ENCODE results near the gene CTNND2.

Gene CTNND2

DNA sequence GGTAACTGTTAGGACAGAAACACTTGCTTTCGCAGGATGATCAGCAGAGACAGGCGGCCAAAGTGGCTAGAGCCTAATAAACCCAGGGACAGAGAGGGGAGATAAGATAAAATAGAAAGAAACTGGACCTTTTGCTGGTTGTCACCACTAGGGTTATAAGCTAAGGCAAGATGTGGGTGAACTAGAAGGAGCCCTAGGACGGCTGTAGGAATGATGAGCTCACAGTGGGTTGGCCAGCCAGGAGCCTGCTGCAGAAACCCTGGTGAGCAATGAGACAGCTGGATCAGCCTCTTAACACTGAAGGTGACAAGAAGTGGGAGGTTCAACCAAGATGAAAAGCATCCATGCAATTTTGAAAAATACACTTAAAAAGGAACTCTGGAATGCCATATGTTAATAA, 13.5 kb downstream of the CTNND2 start:
- H3K27ac ChIP-seq: no peak overlapping the region
- H3K9ac ChIP-seq: no peak overlapping the region
- no peaks in the 10 kb centered on the region for H3K4me1 ChIP-seq
- no peaks in the 10 kb centered on the region for H3K27me3 ChIP-seq
- H3K9me3 ChIP-seq (replicated peaks in 1 of 11): no peaks in the 10 kb centered on the region
- H3K4me2 ChIP-seq: no peak overlapping the region
- H3K36me3 ChIP-seq: no peaks in the 10 kb centered on the region
- H3K4me3 ChIP-seq: no peak overlapping the region
- no peaks in the 10 kb centered on the region for H4K20me1 ChIP-seq
- TF ChIP-seq Cebpa-rat (IDR thresholded peaks at IDR 0.05): no peak

DNA sequence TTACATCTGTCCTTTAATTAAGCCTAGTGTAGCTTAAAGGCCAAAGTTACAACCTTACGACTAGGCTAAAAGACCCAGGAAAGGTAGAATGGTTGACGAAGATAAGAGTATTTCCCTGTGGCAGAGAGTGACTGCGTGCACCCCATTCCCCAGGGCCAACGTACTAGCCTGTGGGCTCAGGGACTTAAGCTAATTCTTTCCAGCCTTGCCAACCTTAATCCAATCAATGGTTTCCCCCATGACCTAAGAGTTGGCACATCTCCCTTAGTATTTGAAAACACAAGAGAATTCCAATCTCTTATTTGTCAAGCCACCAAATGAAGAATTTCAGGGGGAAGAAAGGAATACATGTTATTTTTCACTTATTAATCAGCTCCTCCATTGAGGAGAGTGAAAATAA, 16.0 kb downstream of the CTNND2 start:
- TF ChIP-seq Cebpa-rat (IDR thresholded peaks at IDR 0.05): no peak
- Histone ChIP-seq H3K36me3 (no peaks in the 10 kb centered on the region), H3K4me3 (no peak overlapping the region), H3K9ac (no peak overlapping the region), H3K4me1 (no peaks in the 10 kb centered on the region), H4K20me1 (no peaks in the 10 kb centered on the region), H3K27me3 (no peaks in the 10 kb centered on the region), H3K27ac (no peak overlapping the region), H3K9me3 (replicated peaks in 1 of 11) (peaks cover 0 to 2% (median 0%) of the 10 kb centered on the region in 11 experiments; a peak in 1 of 22 replicates), H3K4me2 (no peak overlapping the region)

DNA sequence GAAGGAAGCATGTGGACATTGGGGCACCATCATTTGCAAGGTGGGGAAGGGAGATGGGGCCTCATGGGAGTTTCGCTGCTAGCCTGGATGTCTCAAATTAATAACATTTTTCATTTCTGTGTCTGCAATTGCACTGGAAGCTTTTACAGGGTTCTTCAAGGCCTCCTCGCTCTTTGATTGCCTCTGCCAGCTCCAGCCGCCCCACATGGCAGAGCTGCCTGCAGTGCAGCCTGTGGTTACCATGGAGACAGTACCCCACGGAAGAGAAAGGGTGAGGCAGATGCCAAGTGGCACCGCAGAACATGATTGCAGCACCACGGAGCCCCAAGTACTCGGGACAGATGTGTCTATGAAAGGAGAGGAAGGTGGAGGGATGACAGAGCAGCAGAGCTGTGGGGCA, 25.4 kb downstream of the CTNND2 start:
- no peak overlapping the region for H3K4me2 ChIP-seq
- H3K36me3 ChIP-seq: no peaks in the 10 kb centered on the region
- no peaks in the 10 kb centered on the region for H3K27me3 ChIP-seq
- no peak overlapping the region for H3K9ac ChIP-seq
- no peak overlapping the region for H3K27ac ChIP-seq
- H3K4me1 ChIP-seq: no peaks in the 10 kb centered on the region
- TF ChIP-seq Cebpa-rat (IDR thresholded peaks at IDR 0.05): no peak
- peaks cover 0 to 3% (median 0%) of the 10 kb centered on the region in 11 experiments; a peak in 1 of 22 replicates for H3K9me3 ChIP-seq (replicated peaks in 1 of 11)
- H4K20me1 ChIP-seq: no peaks in the 10 kb centered on the region
- no peak overlapping the region for H3K4me3 ChIP-seq

DNA sequence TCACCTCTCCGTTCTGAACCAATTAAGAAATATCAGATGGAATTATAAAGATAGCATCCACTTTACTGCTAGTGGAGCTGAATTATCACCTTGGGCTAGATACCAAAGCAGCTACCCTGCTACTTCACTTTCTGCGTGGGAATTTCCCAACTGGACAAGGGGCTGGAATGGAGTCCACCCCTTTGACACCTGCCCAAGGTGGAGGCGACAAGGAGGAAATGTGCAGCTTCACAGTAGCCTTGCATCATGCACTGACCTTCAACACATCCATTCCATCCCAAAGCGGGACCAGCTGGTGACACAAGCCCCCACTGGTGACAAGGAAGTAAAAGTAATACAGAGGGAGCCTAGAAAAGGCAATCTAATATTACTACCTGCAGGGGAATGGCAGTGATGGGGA, 30.7 kb downstream of the CTNND2 start:
- Histone ChIP-seq H3K36me3 (no peaks in the 10 kb centered on the region), H3K27me3 (no peaks in the 10 kb centered on the region), H3K4me3 (no peak overlapping the region), H3K4me1 (no peaks in the 10 kb centered on the region), H3K9me3 (replicated peaks in 1 of 11) (no peaks in the 10 kb centered on the region), H3K27ac (no peak overlapping the region), H3K9ac (no peak overlapping the region), H4K20me1 (no peaks in the 10 kb centered on the region), H3K4me2 (no peak overlapping the region)
- TF ChIP-seq Cebpa-rat (IDR thresholded peaks at IDR 0.05): no peak

DNA sequence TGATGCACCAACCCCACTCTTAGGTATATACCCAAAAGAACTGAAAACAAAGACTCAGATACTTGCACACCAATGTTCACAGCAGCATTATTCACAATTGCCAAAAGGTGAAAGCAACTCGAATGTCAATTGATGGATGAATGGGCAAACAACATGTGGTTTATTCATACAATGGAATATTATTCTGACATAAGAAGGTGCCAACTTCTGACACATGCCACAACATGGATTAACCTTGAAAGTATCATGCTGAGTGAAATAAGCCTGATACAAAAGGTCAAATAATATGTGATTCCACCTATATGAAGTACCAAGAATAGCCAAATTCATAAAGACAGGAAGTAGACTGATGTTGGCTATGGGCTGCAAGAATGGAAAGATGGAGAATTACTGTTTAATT, 35.0 kb downstream of the CTNND2 start:
- Histone ChIP-seq H3K27ac (no peak overlapping the region), H3K9ac (no peak overlapping the region), H4K20me1 (no peaks in the 10 kb centered on the region), H3K36me3 (no peaks in the 10 kb centered on the region), H3K4me2 (no peak overlapping the region), H3K27me3 (no peaks in the 10 kb centered on the region), H3K4me3 (no peak overlapping the region), H3K9me3 (replicated peaks in 1 of 11) (no peaks in the 10 kb centered on the region), H3K4me1 (no peaks in the 10 kb centered on the region)
- no peak for TF ChIP-seq Cebpa-rat (IDR thresholded peaks at IDR 0.05)

GRCh38 chr5:11863911-11864310, 40.3 kb downstream of the CTNND2 start:
- H3K36me3 ChIP-seq: no peaks in the 10 kb centered on the region
- H3K4me2 ChIP-seq: no peak overlapping the region
- H3K4me1 ChIP-seq: no peaks in the 10 kb centered on the region
- no peaks in the 10 kb centered on the region for H4K20me1 ChIP-seq
- H3K4me3 ChIP-seq: no peak overlapping the region
- no peaks in the 10 kb centered on the region for H3K27me3 ChIP-seq
- no peak overlapping the region for H3K27ac ChIP-seq
- H3K9ac ChIP-seq: no peak overlapping the region
- TF ChIP-seq Cebpa-rat (IDR thresholded peaks at IDR 0.05): no peak
- H3K9me3 ChIP-seq (replicated peaks in 1 of 11): no peaks in the 10 kb centered on the region

DNA sequence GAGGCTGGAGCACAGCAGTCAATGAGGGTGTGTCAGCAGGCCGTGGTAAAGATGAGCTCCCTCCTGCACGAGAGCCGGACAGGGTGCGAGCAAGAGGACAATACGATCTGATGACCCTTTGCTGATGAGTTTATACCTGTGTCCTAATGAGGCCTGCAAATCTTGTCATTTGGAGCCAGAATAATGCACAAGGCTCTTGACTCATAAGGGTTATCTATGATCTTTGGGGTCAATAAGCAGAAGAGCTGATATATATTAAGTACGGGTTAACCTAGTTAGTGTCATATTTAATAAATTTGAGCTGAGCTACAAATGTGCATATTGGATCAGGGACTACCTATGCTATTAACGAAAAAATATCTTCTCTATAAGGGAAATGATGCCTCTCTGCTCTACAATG, 46.9 kb downstream of the CTNND2 start:
- no peak overlapping the region for H3K4me3 ChIP-seq
- H3K36me3 ChIP-seq: no peaks in the 10 kb centered on the region
- no peak overlapping the region for H3K4me2 ChIP-seq
- no peaks in the 10 kb centered on the region for H3K27me3 ChIP-seq
- no peaks in the 10 kb centered on the region for H3K4me1 ChIP-seq
- no peaks in the 10 kb centered on the region for H4K20me1 ChIP-seq
- no peak overlapping the region for H3K27ac ChIP-seq
- TF ChIP-seq Cebpa-rat (IDR thresholded peaks at IDR 0.05): no peak
- no peaks in the 10 kb centered on the region for H3K9me3 ChIP-seq (replicated peaks in 1 of 11)
- no peak overlapping the region for H3K9ac ChIP-seq

DNA sequence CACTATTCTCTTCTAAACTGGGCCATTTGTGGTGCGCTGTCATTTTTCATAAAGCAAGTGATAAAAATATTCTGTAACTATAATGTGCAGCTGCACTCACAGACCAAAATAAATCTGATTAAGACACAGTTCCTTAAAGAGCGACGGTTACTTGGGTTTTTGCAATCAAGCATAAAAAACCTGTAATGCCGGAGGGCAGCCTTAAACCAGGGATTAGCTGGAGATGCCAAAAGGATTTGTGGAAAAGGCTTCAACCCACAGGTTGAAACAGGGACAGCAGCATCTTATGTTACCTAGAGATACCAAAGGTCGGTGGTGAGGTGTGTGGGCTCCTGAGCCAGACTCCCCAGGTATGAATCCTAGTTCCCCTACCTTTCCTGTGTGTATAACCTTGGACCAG, 49.3 kb downstream of the CTNND2 start:
- H3K36me3 ChIP-seq: no peaks in the 10 kb centered on the region
- no peak for TF ChIP-seq Cebpa-rat (IDR thresholded peaks at IDR 0.05)
- no peak overlapping the region for H3K27ac ChIP-seq
- H3K4me1 ChIP-seq: no peaks in the 10 kb centered on the region
- no peaks in the 10 kb centered on the region for H3K9me3 ChIP-seq (replicated peaks in 1 of 11)
- H3K27me3 ChIP-seq: no peaks in the 10 kb centered on the region
- no peak overlapping the region for H3K4me3 ChIP-seq
- no peak overlapping the region for H3K9ac ChIP-seq
- H4K20me1 ChIP-seq: no peaks in the 10 kb centered on the region
- no peak overlapping the region for H3K4me2 ChIP-seq

DNA sequence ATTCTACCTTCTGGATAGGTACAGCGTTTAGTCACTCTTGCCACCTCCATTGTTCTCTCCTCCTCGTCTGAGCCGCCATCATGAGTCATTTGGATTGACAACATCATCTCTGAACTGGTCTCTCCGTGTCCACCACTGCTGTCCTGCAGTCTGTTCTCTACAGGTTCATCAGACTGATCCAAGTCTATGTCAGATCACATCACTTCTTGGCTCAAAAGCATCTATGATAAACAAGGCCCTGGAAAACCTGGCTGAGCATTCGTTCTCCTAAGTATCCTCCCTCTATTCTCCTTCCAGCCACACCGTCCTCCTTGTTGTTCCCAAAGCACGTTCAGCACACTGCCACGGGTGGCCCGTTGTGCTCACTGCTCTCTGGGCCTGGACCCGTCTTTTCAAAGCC, 50.5 kb downstream of the CTNND2 start:
- Histone ChIP-seq H4K20me1 (no peaks in the 10 kb centered on the region), H3K36me3 (no peaks in the 10 kb centered on the region), H3K27me3 (no peaks in the 10 kb centered on the region), H3K4me1 (no peaks in the 10 kb centered on the region), H3K4me2 (no peak overlapping the region), H3K4me3 (no peak overlapping the region), H3K9me3 (replicated peaks in 1 of 11) (no peaks in the 10 kb centered on the region), H3K27ac (no peak overlapping the region), H3K9ac (no peak overlapping the region)
- TF ChIP-seq Cebpa-rat (IDR thresholded peaks at IDR 0.05): no peak

- Histone ChIP-seq H3K4me1 (no peaks in the 10 kb centered on the region), H3K4me3 (no peak overlapping the region), H3K9me3 (replicated peaks in 1 of 11) (no peaks in the 10 kb centered on the region), H4K20me1 (no peaks in the 10 kb centered on the region), H3K9ac (no peak overlapping the region), H3K4me2 (no peak overlapping the region), H3K27me3 (no peaks in the 10 kb centered on the region), H3K36me3 (no peaks in the 10 kb centered on the region), H3K27ac (no peak overlapping the region)
- no peak for TF ChIP-seq Cebpa-rat (IDR thresholded peaks at IDR 0.05)
These were observed 51.1 kb downstream of the CTNND2 start for GRCh38 chr5:11853140-11853539.

GRCh38 chr5:11852717-11853087, 51.5 kb downstream of the CTNND2 start:
- Histone ChIP-seq H3K9me3 (replicated peaks in 1 of 11) (no peaks in the 10 kb centered on the region), H3K27ac (no peak overlapping the region), H4K20me1 (no peaks in the 10 kb centered on the region), H3K36me3 (no peaks in the 10 kb centered on the region), H3K4me3 (no peak overlapping the region), H3K4me1 (no peaks in the 10 kb centered on the region), H3K4me2 (no peak overlapping the region), H3K27me3 (no peaks in the 10 kb centered on the region), H3K9ac (no peak overlapping the region)
- no peak for TF ChIP-seq Cebpa-rat (IDR thresholded peaks at IDR 0.05)
